Fibroblast of upper back skin (primary cell): ENCODE measurements around the gene AP5M1.
"Not testable (repeated sequence)": the region's sequence is repeated elsewhere in the genome, so short reads cannot be mapped to it uniquely, and the experiment has no call there.

Experiments
- DNase-seq: peaks from one replicate; pipeline ENCODE4 v3.0.0-alpha.2; 2013

AP5M1 gene

GRCh38 chr14:57291692-57292647, 23.2 kb downstream of the AP5M1 start:
- DNase-seq = no peak

GRCh38 chr14:57293866-57294837, 25.4 kb downstream of the AP5M1 start:
- peak; percentile 12 for DNase-seq

GRCh38 chr14:57295239-57295638, 26.5 kb downstream of the AP5M1 start:
- no peak for DNase-seq

GRCh38 chr14:57297852-57298251, 29.1 kb downstream of the AP5M1 start:
- DNase-seq = no peak

GRCh38 chr14:57299511-57299910, 30.7 kb downstream of the AP5M1 start:
- no peak for DNase-seq

- DNase-seq = peak; percentile 4
Measured at GRCh38 chr14:57302883-57303282, 34.1 kb downstream of the AP5M1 start.

GRCh38 chr14:57314396-57315089, 45.8 kb downstream of the AP5M1 start:
- no peak for DNase-seq

- peak; percentile 75 for DNase-seq
Measured at GRCh38 chr14:57317248-57317833, 48.6 kb downstream of the AP5M1 start.

GRCh38 chr14:57319636-57320192, 50.9 kb downstream of the AP5M1 start:
- no peak for DNase-seq

- no peak for DNase-seq
Measured at GRCh38 chr14:57323721-57324120, 55.0 kb downstream of the AP5M1 start.

- no peak for DNase-seq
Measured at GRCh38 chr14:57326253-57326652, 57.5 kb downstream of the AP5M1 start.

- no peak for DNase-seq
Measured at GRCh38 chr14:57329833-57330232, 61.1 kb downstream of the AP5M1 start.

- not testable (repeated sequence) for DNase-seq
Measured at GRCh38 chr14:57332475-57332874, 63.7 kb downstream of the AP5M1 start.

GRCh38 chr14:57333726-57334125, 65.0 kb downstream of the AP5M1 start:
- DNase-seq = not testable (repeated sequence)

GRCh38 chr14:57343545-57344297, 75.0 kb downstream of the AP5M1 start:
- DNase-seq = not testable (repeated sequence)

GRCh38 chr14:57345106-57345505, 76.3 kb downstream of the AP5M1 start:
- DNase-seq = no peak

GRCh38 chr14:57346741-57347140, 78.0 kb downstream of the AP5M1 start:
- DNase-seq = no peak
